Caki2 (cell line): Measurements from ENCODE around the gene RBKS. TPM values are rescaled to one million over a fixed set of nuclear protein-coding genes. Genes with fewer than 3 reads are reported as not detected.

ENCODE experiments used
- DNase-seq: peaks from one replicate; pipeline ENCODE4 v3.0.0-alpha.2; 2015; ENCODE audit warnings: low read depth
- in situ Hi-C: cut with HindIII; loops from 2 replicates; pipeline ENCODE4 v1.10.0; 2016; ENCODE audit warnings: low sequenced_read_pairs, low pct_unique_long_range_greater_than_20kb, mixed read lengths
- total RNA-seq: library from RNA; depleted of rRNA; stranded (reverse); fragments of >200 nt; shearing (Covaris generic); gene quantifications from 2 replicates; pipeline ENCODE4 v1.2.3, GENCODE V29; 2014; ENCODE audit warnings: low replicate concordance

The RBKS gene
- total RNA-seq, 1 experiment from 2014 or later: 4.4 TPM

GRCh38 chr2:27911458-27912210 is 21.4 kb upstream of the RBKS start:
- no peak for DNase-seq
- in situ Hi-C loops: no loop called here

- no peak for DNase-seq
- in situ Hi-C loops: no loop called here
Measured at GRCh38 chr2:27909901-27910300, 19.7 kb upstream of the RBKS start.

- no peak for DNase-seq
- in situ Hi-C loops: no loop called here
Measured at GRCh38 chr2:27907547-27907946, 17.4 kb upstream of the RBKS start.

- DNase-seq: no peak
- in situ Hi-C loops: no loop called here
Measured at GRCh38 chr2:27906074-27906473, 15.9 kb upstream of the RBKS start.

GRCh38 chr2:27904405-27904665 is 14.1 kb upstream of the RBKS start:
- in situ Hi-C loops: no loop called here
- no peak for DNase-seq

- DNase-seq: no peak
- in situ Hi-C loops: no loop called here
Measured at GRCh38 chr2:27903649-27904404, 13.6 kb upstream of the RBKS start.

- no peak for DNase-seq
- in situ Hi-C loops: no loop called here
Measured at GRCh38 chr2:27903018-27903417, 12.8 kb upstream of the RBKS start.

- DNase-seq: no peak
- in situ Hi-C loops: no loop called here
Measured at GRCh38 chr2:27902098-27902497, 11.9 kb upstream of the RBKS start.

- DNase-seq: no peak
- in situ Hi-C loops: no loop called here
Measured at GRCh38 chr2:27901234-27901633, 11.0 kb upstream of the RBKS start.

GRCh38 chr2:27897717-27898116 is 7.5 kb upstream of the RBKS start:
- DNase-seq: no peak
- in situ Hi-C loops: no loop called here

GRCh38 chr2:27893006-27893405 is 2.8 kb upstream of the RBKS start:
- DNase-seq: no peak
- in situ Hi-C loops: no loop called here

- in situ Hi-C loops: no loop called here
- peak; percentile 77 for DNase-seq
Measured at GRCh38 chr2:27891673-27892105, 1.5 kb upstream of the RBKS start.

- peak; percentile 82 for DNase-seq
- in situ Hi-C loops: no loop called here
Measured at GRCh38 chr2:27890924-27891672, 911 bp upstream of the RBKS start.

- DNase-seq: no peak
- in situ Hi-C loops: no loop called here
Measured at GRCh38 chr2:27889774-27890145, 427 bp downstream of the RBKS start.

GRCh38 chr2:27888790-27889189 is 1.4 kb downstream of the RBKS start:
- peak; percentile 51 for DNase-seq

GRCh38 chr2:27887830-27888229 is 2.4 kb downstream of the RBKS start:
- DNase-seq: peak; percentile 46
- in situ Hi-C loops: no loop called here

More at GRCh38 chr2:27888790-27889189, 1.4 kb downstream of the RBKS start:
- in situ Hi-C loops: no loop called here

GRCh38 chr2:27887111-27887510 is 3.1 kb downstream of the RBKS start:
- in situ Hi-C loops: no loop called here

GRCh38 chr2:27886322-27886721 is 3.9 kb downstream of the RBKS start:
- no peak for DNase-seq
- in situ Hi-C loops: no loop called here

More at GRCh38 chr2:27887111-27887510, 3.1 kb downstream of the RBKS start:
- DNase-seq: peak; percentile 59

- DNase-seq: no peak
- in situ Hi-C loops: no loop called here
Measured at GRCh38 chr2:27885661-27886060, 4.5 kb downstream of the RBKS start.
